Measurements from ENCODE around the gene COL18A1. TPM values are rescaled to one million over a fixed set of nuclear protein-coding genes. Genes with fewer than 3 reads are reported as not detected.
A peak's percentile ranks its signal among the peaks of the same experiment; 100 is the strongest.

COL18A1 gene
- total RNA-seq, 1 donor from 2014 or later: 61.1 TPM

DNA sequence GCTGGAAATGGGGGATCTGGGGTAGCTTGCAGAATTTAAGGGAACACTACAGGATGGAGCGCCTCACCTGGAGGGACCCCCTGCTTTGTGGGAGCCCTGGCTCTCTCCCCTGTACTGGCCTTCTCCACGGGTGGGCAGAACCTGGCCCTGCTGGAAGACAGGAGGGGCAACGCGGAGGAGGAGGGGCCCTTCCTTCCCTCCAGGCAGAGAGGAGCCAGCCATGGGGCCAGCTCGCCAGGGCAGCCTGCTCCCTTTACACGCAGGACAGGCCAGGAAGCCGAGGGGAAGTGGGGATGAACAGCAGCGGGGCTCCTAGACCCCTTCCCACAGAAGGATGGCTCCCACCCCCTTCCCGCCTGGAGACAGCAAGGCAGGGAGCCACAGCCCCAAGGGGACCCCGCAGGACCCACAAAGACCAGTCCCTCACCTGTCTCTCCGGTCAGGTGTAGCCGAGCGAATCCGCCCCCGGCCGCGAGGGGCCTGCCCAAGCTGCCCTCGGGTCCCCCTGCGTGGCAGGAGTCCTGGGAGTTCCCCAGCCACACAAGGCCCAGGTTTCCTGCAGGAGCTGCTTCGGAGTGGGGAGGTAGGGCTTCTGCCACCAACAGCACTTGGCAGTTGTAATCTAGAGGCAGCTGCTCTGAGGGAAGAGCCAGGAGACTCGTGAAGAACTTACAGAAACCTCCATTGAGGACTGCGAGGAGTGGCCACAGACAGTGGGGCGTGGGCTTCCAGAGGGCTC is 138.9 kb downstream of the COL18A1 start:
- Mint-ChIP-seq H3K27ac (ENCODE audit: unreplicated experiment) (no peak overlapping the region), H3K4me3 (ENCODE audit: unreplicated experiment) (peak overlapping the region; percentile 84)

DNA sequence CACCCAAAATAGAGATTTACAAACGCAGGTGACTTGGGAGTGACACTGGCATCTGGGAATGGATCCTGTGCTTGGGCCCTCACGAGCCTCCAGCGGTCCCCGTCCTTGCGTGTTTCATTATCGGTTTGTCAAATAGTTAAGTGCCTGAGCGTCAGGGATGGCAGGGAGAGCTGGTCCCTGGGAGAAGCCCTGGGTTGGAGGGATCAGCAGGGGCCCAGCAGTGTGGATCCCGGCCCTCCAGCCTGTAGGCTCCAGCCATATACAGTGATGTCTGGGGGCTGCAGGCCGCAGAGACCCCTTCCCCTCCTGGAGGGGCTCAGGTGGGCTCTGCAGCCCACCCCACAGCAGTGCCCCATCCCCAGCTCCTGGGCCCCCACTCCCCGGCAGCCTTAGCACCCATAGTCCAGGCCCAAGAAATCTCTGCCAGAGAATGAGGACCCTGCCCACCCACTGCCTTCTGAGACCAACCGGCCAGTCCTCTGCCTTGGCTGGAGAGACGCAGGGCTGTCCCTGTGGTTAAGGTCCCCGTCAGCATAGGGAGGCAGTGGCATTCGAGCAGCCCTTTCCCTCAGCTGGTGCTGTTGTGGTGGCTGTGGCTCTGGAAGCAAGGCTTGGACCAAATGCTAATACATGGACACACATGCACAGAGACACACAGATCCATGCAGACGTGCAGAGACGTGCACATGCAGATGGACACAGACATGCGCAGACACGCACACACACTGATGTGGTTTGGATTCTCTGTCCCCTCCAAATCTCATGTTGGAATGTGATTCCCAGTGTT is 139.7 kb downstream of the COL18A1 start:
- Mint-ChIP-seq H3K4me3 (ENCODE audit: unreplicated experiment) (no peak overlapping the region), H3K27ac (ENCODE audit: unreplicated experiment) (no peak overlapping the region), H3K27me3 (ENCODE audit: unreplicated experiment) (peaks cover 7% of the 10 kb centered on the region), H3K36me3 (ENCODE audit: low read depth, unreplicated experiment) (peaks cover 4% of the 10 kb centered on the region), H3K4me1 (ENCODE audit: unreplicated experiment) (peaks cover 6% of the 10 kb centered on the region), H3K9me3 (ENCODE audit: unreplicated experiment) (no peaks in the 10 kb centered on the region)
- no peak for DNase-seq (ENCODE audit: low spot score)
- TF ChIP-seq, protein P1, sequence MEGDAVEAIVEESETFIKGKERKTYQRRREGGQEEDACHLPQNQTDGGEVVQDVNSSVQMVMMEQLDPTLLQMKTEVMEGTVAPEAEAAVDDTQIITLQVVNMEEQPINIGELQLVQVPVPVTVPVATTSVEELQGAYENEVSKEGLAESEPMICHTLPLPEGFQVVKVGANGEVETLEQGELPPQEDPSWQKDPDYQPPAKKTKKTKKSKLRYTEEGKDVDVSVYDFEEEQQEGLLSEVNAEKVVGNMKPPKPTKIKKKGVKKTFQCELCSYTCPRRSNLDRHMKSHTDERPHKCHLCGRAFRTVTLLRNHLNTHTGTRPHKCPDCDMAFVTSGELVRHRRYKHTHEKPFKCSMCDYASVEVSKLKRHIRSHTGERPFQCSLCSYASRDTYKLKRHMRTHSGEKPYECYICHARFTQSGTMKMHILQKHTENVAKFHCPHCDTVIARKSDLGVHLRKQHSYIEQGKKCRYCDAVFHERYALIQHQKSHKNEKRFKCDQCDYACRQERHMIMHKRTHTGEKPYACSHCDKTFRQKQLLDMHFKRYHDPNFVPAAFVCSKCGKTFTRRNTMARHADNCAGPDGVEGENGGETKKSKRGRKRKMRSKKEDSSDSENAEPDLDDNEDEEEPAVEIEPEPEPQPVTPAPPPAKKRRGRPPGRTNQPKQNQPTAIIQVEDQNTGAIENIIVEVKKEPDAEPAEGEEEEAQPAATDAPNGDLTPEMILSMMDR (IDR thresholded peaks at IDR 0.05; ENCODE audit: unreplicated experiment): no peak

More for the DNA sequence above, 138.9 kb downstream of the COL18A1 start:
- Mint-ChIP-seq H3K4me1 (ENCODE audit: unreplicated experiment) (peaks cover 6% of the 10 kb centered on the region), H3K27me3 (ENCODE audit: unreplicated experiment) (peaks cover 7% of the 10 kb centered on the region), H3K9me3 (ENCODE audit: unreplicated experiment) (no peaks in the 10 kb centered on the region), H3K36me3 (ENCODE audit: low read depth, unreplicated experiment) (peaks cover 4% of the 10 kb centered on the region)
- peak; percentile 2 for DNase-seq (ENCODE audit: low spot score)
- TF ChIP-seq, protein P1 (IDR thresholded peaks at IDR 0.05; ENCODE audit: unreplicated experiment): no peak

DNA sequence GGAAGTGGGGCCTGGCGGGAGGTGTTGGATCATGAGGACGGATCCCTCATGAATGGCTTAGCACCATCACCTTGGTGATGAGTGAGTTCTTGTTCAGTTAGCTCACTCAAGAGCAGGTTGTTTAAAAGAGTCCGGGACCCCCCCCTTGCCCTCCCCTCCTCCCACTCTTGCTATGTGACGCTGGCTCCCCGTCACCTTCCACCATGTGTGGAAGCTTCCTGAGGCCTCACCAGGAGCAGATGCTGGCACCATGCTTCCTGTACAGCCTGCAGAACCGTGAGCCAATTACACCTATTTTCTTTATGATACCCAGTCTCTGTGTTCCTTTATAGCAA is 140.2 kb downstream of the COL18A1 start:
- Mint-ChIP-seq H3K9me3 (ENCODE audit: unreplicated experiment) (no peaks in the 10 kb centered on the region), H3K27me3 (ENCODE audit: unreplicated experiment) (peaks cover 7% of the 10 kb centered on the region), H3K36me3 (ENCODE audit: low read depth, unreplicated experiment) (peaks cover 4% of the 10 kb centered on the region), H3K4me1 (ENCODE audit: unreplicated experiment) (peaks cover 8% of the 10 kb centered on the region), H3K27ac (ENCODE audit: unreplicated experiment) (no peak overlapping the region), H3K4me3 (ENCODE audit: unreplicated experiment) (no peak overlapping the region)
- no peak for DNase-seq (ENCODE audit: low spot score)
- TF ChIP-seq, protein P1 (IDR thresholded peaks at IDR 0.05; ENCODE audit: unreplicated experiment): no peak

DNA sequence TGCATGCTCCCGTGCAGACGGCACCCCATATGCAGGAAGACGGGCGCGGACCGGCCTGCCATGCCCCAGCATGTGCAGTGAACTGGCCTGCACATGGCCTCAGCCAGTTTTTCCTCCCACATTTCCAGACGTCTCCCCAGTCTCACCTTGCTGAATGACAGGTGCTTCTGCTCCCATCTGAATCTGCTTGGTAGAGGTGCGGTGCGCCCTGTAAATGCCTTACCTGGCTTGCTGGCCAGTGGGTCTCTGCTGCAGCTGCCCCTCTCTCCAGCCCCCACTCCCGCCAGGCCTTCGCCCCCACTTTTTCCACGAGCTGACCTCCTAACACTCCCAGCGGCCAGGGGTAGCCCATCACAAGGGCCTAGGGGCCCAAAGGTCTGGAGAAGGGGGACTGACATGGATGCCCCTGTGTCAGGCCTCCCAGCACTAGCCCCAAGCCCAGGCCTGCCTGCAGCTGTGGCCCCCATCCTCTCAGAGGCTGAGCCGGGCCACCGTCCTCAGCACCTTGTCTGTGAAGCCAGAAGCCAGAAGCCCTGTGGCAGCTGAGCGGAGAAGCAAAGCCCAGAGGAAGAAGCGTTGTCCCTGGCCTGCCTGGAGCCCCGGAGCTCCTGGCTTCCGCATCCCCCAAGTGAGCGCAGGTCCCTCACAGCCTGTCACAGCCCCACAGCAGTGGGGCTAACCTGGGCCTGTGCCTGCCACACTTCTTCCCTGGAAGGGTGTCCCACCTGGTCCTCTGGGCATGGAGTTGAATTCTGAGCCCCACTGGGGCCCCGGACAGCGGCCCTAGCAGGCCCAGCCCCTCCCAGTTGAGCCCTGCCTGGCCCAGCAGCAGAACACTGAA is 140.9 kb downstream of the COL18A1 start:
- no peak for DNase-seq (ENCODE audit: low spot score)
- Mint-ChIP-seq H3K4me1 (ENCODE audit: unreplicated experiment) (peaks cover 11% of the 10 kb centered on the region), H3K27me3 (ENCODE audit: unreplicated experiment) (peaks cover 5% of the 10 kb centered on the region), H3K9me3 (ENCODE audit: unreplicated experiment) (no peaks in the 10 kb centered on the region), H3K4me3 (ENCODE audit: unreplicated experiment) (no peak overlapping the region), H3K36me3 (ENCODE audit: low read depth, unreplicated experiment) (peaks cover 4% of the 10 kb centered on the region), H3K27ac (ENCODE audit: unreplicated experiment) (no peak overlapping the region)
- TF ChIP-seq, protein P1 (IDR thresholded peaks at IDR 0.05; ENCODE audit: unreplicated experiment): no peak

Measured in endothelial cell (in vitro differentiated cells).